IMR-90 (cell line): ENCODE data around the gene DIAPH2.

Experiments used
- BHLHE40 ChIP-seq: fragments of 150-350 bp; IDR thresholded peaks from 2 replicates; pipeline ENCODE4 v1.6.1; 2016; ENCODE audit warnings: mild to moderate bottlenecking, low read depth, low read length
- CEBPB ChIP-seq: IDR thresholded peaks from 2 replicates; pipeline ENCODE4 v1.6.1; 2012; ENCODE audit warnings: low read depth, low read length, improper control_type of control experiment
- FOS ChIP-seq: fragments of 150-350 bp; IDR thresholded peaks from 2 replicates; pipeline ENCODE4 v1.6.1; 2016; ENCODE audit warnings: low read depth, low read length
- MXI1 ChIP-seq: IDR thresholded peaks from 2 replicates; pipeline ENCODE4 v1.6.1; 2012; ENCODE audit warnings: low read depth, mild to moderate bottlenecking, low read length, moderate library complexity, borderline replicate concordance
- POLR2A ChIP-seq: IDR thresholded peaks from 2 replicates; pipeline ENCODE4 v1.6.1; 2012; ENCODE audit warnings: mild to moderate bottlenecking, low read depth, low read length
- RAD21 ChIP-seq: IDR thresholded peaks from 2 replicates; pipeline ENCODE4 v1.6.1; 2012; ENCODE audit warnings: low read length, improper control_type of control experiment
- RCOR1 ChIP-seq: IDR thresholded peaks from 2 replicates; pipeline ENCODE4 v1.6.1; 2012; ENCODE audit warnings: mild to moderate bottlenecking, low read length, improper control_type of control experiment; ENCODE audit not compliant: insufficient replicate concordance
- RFX5 ChIP-seq: IDR thresholded peaks from 2 replicates; pipeline ENCODE4 v1.8.0; 2012; ENCODE audit warnings: low read depth, mild to moderate bottlenecking, low read length, moderate library complexity
- SMC3 ChIP-seq: fragments of 150-350 bp; IDR thresholded peaks from 2 replicates; pipeline ENCODE4 v1.6.1; 2016; ENCODE audit warnings: low read depth, mild to moderate bottlenecking, antibody characterized with exemption, low read length, moderate library complexity
- USF2 ChIP-seq: fragments of 150-350 bp; IDR thresholded peaks from 2 replicates; pipeline ENCODE4 v1.6.1; 2017; ENCODE audit warnings: mild to moderate bottlenecking, antibody characterized with exemption, low read length, low read depth
- TF ChIP-seq, protein P1 (sequence below): conservative IDR thresholded peaks from 2 replicates; pipeline ENCODE4 v1.5.1; 2012; ENCODE audit warnings: mild to moderate bottlenecking, low read depth, low read length, improper control_type of control experiment

- TF ChIP-seq RAD21 (no peak), POLR2A (peak; percentile 27; the same call in 1 of the 2 replicates), CEBPB (no peak), MXI1 (no peak), RFX5 (no peak), RCOR1 (no peak), USF2 (no peak), FOS (no peak), BHLHE40 (no peak), SMC3 (no peak)
- TF ChIP-seq, protein P1, sequence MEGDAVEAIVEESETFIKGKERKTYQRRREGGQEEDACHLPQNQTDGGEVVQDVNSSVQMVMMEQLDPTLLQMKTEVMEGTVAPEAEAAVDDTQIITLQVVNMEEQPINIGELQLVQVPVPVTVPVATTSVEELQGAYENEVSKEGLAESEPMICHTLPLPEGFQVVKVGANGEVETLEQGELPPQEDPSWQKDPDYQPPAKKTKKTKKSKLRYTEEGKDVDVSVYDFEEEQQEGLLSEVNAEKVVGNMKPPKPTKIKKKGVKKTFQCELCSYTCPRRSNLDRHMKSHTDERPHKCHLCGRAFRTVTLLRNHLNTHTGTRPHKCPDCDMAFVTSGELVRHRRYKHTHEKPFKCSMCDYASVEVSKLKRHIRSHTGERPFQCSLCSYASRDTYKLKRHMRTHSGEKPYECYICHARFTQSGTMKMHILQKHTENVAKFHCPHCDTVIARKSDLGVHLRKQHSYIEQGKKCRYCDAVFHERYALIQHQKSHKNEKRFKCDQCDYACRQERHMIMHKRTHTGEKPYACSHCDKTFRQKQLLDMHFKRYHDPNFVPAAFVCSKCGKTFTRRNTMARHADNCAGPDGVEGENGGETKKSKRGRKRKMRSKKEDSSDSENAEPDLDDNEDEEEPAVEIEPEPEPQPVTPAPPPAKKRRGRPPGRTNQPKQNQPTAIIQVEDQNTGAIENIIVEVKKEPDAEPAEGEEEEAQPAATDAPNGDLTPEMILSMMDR = no peak
Measured at GRCh38 chrX:96685210-96686099, 813 bp downstream of the DIAPH2 start.
